GM18505 (cell line): ENCODE results near the gene EYS.
"Not testable (repeated sequence)": the region's sequence is repeated elsewhere in the genome, so short reads cannot be mapped to it uniquely, and the experiment has no call there.

Experiments
- ATAC-seq: cut with Tn5 transposase; IDR thresholded peaks from one replicate; pipeline ENCODE4 v1.9.1; 2021; ENCODE audit not compliant: unreplicated experiment
- POLR2A ChIP-seq: IDR thresholded peaks from 4 replicates; pipeline ENCODE4 v1.6.1; 2011; ENCODE audit warnings: borderline replicate concordance; ENCODE audit not compliant: insufficient read depth, insufficient read length; ENCODE audit errors: extremely low read depth

Gene EYS

DNA sequence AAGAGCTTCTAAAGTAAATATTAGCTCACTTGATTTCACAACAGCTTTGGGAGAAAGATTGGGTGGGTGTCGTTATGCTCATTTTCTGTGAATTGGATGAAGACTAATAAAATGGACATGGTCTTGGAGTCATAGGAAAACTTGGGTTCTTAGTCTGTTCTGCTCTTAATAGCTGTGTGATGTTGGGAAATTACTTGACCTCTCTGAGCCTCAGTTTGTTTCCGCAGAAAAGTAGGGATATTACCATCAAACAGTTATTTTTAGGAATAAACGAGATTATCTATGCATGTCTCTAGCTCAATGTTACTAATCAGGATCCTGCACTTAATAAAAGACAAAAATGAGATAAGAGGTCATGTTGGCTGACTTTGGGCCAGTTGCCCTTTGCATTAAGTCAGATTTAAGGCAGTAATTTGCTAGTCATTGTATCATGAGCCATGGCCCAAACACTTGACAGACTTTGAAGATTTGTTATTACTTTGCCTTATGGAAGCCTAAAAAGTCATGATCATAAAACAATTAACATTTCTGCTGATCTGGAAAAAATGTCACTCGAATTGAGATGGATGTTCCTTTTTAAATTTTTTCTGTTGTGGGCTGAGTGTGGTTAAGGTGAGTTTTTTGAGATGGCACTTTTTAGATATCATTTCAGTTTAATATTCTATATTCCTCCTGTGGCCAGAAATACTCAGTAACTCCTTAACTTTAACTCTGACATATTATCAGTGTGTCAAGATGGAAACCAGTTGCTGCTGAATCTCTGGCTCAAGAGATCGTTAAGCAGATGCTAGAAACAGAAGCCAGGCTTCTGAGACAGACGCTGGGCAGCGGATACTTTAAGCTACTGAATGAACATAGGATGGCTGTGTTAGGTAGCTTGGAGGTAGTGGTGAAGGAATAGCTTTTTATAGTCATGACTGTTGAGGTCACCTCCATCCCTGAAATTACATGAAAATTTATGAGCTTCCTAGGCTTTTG lies 1779.8 kb downstream of the EYS start:
- ATAC-seq: no peak
- TF ChIP-seq POLR2A: no peak

DNA sequence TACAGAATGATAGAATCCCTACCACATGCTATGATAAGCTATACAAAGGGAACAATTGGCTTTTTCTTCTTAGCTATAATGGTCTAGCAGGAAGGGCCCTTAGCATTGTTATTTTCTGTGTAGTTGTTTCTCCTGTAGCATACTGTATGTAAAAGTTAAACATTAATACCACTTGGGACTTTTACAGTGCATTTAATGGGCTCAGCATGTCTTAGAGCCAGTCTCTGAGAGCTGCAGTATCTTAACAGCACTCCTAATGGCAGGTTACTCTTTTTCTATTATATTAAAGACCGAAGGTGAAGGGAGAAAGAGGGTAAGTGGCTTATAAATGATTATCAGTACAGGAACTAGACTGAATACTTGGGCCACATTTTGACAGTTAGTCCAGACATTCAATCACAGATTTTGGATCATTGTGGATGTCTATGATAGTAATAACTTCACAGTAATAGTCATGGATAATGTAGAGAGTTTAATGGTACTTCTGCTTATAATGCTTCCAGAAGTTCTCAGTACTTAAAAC lies 1780.7 kb downstream of the EYS start:
- no peak for TF ChIP-seq POLR2A
- ATAC-seq: no peak

DNA sequence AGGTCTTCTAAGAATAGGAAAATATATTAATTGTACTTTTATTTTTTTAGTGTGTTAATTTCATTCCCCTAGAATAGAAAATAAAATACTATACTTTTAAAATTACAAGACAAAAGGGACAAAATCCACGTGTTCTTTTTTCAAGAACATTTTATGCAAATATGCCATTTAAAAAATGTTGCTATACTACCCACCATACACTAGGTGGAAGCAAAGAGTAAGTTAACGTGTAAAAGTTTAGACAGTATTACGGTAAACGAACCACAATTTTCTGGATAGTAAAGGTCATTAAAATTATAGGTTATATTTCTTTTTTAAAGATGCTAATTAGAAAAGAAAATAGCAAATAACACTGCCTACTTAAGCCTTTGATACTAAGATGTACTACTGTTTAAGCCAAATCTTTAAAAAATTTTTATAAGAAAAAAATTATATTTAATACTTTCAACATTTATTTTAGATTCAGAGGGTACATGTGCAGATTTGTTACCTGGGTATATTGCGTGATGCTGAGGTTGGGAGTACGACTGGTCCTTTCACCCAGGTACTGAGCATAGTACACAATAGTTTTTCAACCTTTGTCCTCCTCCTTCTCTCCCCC lies 1783.8 kb downstream of the EYS start:
- TF ChIP-seq POLR2A: no peak
- ATAC-seq: peak; percentile 67

GRCh38 chr6:63919556-63920110 lies 1787.4 kb downstream of the EYS start:
- ATAC-seq: no peak
- no peak for TF ChIP-seq POLR2A

- TF ChIP-seq POLR2A: no peak
- no peak for ATAC-seq
Measured at GRCh38 chr6:63912887-63913286, 1794.1 kb downstream of the EYS start.

- no peak for ATAC-seq
- no peak for TF ChIP-seq POLR2A
Measured at GRCh38 chr6:63910863-63911551, 1796.0 kb downstream of the EYS start.

- TF ChIP-seq POLR2A: no peak
- ATAC-seq: peak; percentile 58
Measured at GRCh38 chr6:63904650-63905248, 1802.3 kb downstream of the EYS start.

DNA sequence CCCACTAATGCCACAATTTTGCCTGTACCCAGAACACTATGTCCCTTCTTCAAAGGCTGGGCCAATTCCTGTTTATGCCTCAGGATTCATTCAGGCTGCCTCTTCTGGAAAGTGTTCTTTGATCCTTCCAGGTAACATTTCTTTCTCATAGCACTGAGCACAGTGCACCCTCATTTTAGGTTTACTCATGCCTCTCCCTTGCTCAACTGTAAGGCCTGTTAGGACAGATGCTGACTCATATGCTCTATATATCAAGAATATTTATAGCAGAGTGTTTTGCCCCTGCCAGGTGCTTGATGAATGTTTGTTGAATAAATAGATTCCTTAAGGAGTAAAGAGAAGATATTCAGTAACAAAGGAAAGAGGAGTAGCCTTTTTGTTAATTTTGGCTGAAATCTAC lies 1807.5 kb downstream of the EYS start:
- no peak for TF ChIP-seq POLR2A
- ATAC-seq: no peak

GRCh38 chr6:63897952-63898351 lies 1809.1 kb downstream of the EYS start:
- no peak for TF ChIP-seq POLR2A
- no peak for ATAC-seq

GRCh38 chr6:63897459-63897858 lies 1809.6 kb downstream of the EYS start:
- no peak for TF ChIP-seq POLR2A
- no peak for ATAC-seq

DNA sequence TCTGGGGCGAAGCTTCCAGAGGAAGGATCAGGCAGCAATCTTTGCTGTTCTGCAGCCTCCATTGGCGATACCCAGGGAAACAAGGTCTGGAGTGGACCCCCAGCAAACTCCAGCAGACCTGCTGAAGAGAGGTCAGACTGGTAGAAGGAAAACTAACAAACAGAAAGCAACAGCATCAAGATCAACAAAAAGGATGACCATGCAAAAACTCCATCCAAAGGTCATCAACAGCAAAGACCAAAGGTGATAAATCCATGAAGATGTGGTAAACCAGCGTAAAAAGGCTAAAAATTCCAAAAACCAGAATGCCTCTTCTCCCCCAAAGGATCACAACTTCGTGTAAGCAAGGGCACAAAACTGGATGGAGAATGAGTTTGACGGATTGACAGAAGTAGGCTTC lies 1818.6 kb downstream of the EYS start:
- no peak for TF ChIP-seq POLR2A
- no peak for ATAC-seq

GRCh38 chr6:63887804-63888203 lies 1819.2 kb downstream of the EYS start:
- ATAC-seq: not testable (repeated sequence)
